IMR-90 (cell line): Measurements from ENCODE around the gene PCDHB1. TPM values are rescaled to one million over a fixed set of nuclear protein-coding genes. Genes with fewer than 3 reads are reported as not detected.
"Not testable (repeated sequence)": the region's sequence is repeated elsewhere in the genome, so short reads cannot be mapped to it uniquely, and the experiment has no call there.

Experiments
- ATAC-seq: fragments of 200-7000 bp; cut with Tn5 transposase; 2 replicates; pipeline ENCODE4 v1.9.1; 2020; ENCODE audit warnings: low read depth, mild to moderate bottlenecking, moderate library complexity
- BruUV-seq: library from RNA; stranded (reverse); fragments of 400-500 nt; replicated peaks from 2 replicates; lab custom pipeline; 2021; lab: Mats Ljungman, UMichigan
- CTCF ChIA-PET: fragments of 300-600 bp; formaldehyde crosslinking; extraction: SDS; loops from one replicate; lab custom pipeline; 2021; ENCODE audit warnings: antibody characterized with exemption; lab: Yijun Ruan, JAX
- POLR2A ChIA-PET: fragments of 300-600 bp; sonication (Branson Sonifier 250); formaldehyde crosslinking; loops from one replicate; lab custom pipeline; 2022; ENCODE audit warnings: antibody characterized with exemption; ENCODE audit not compliant: unreplicated experiment; lab: Charles Lee
- DNase-seq: peaks from one replicate; pipeline ENCODE4 v3.0.0; 2013
- H2AFZ ChIP-seq: replicated peaks from 2 replicates; pipeline ENCODE3; 2013; ENCODE audit warnings: low read length, mild to moderate bottlenecking; ENCODE audit not compliant: poor library complexity
- H2AK5ac ChIP-seq: 2 replicates; pipeline ENCODE4 v1.6.1; 2013; ENCODE audit warnings: low read depth, low read length, inconsistent platforms
- H2AK9ac ChIP-seq: replicated peaks from 2 replicates; pipeline ENCODE3; 2013; ENCODE audit warnings: mild to moderate bottlenecking, low read depth, low read length, moderate library complexity; ENCODE audit not compliant: poor library complexity
- H2BK120ac ChIP-seq: 2 replicates; pipeline ENCODE4 v1.6.1; 2013; ENCODE audit warnings: low read depth, low read length, inconsistent platforms
- H2BK15ac ChIP-seq: 3 replicates; pipeline ENCODE4 v1.6.1; 2013; ENCODE audit warnings: low read depth, low read length, inconsistent platforms
- H2BK20ac ChIP-seq: 2 replicates; pipeline ENCODE4 v1.6.1; 2013; ENCODE audit warnings: low read depth, mild to moderate bottlenecking, inconsistent platforms, low read length, moderate library complexity
- H2BK5ac ChIP-seq: 2 replicates; pipeline ENCODE4 v1.6.1; 2013; ENCODE audit warnings: mild to moderate bottlenecking, low read depth, low read length, inconsistent platforms; ENCODE audit not compliant: poor library complexity, severe bottlenecking
- H3K14ac ChIP-seq: replicated peaks from 2 replicates; pipeline ENCODE4 v1.6.1; 2013; ENCODE audit warnings: low read depth, low read length, inconsistent platforms
- H3K18ac ChIP-seq: 2 replicates; pipeline ENCODE4 v1.6.1; 2013; ENCODE audit warnings: low read depth, low read length, control low read depth
- H3K23ac ChIP-seq: 2 replicates; pipeline ENCODE4 v1.6.1; 2013; ENCODE audit warnings: low read depth, low read length, inconsistent platforms
- H3K27ac ChIP-seq: 2 replicates; pipeline ENCODE4 v1.5.1; 2013; ENCODE audit warnings: mild to moderate bottlenecking, control low read depth, low read length; ENCODE audit not compliant: insufficient read depth
- H3K27me3 ChIP-seq: 2 replicates; pipeline ENCODE4 v1.6.1; 2013; ENCODE audit warnings: low read length; ENCODE audit not compliant: control insufficient read depth, insufficient read depth
- H3K36me3 ChIP-seq: 2 replicates; pipeline ENCODE4 v1.6.1; 2013; ENCODE audit warnings: low read length, mixed read lengths; ENCODE audit not compliant: control insufficient read depth, insufficient read depth
- H3K4ac ChIP-seq: 2 replicates; pipeline ENCODE4 v1.6.1; 2013; ENCODE audit warnings: low read depth, low read length, inconsistent platforms
- H3K4me1 ChIP-seq: 2 replicates; pipeline ENCODE4 v1.6.1; 2013; ENCODE audit warnings: low read length, mixed read lengths; ENCODE audit not compliant: control insufficient read depth, insufficient read depth
- H3K4me2 ChIP-seq: 2 replicates; pipeline ENCODE4 v1.6.1; 2013; ENCODE audit warnings: low read depth, mild to moderate bottlenecking, control low read depth, low read length, moderate library complexity
- H3K4me3 ChIP-seq: 2 replicates; pipeline ENCODE4 v1.5.1; 2013; ENCODE audit warnings: low read depth, mild to moderate bottlenecking, control low read depth, low read length, moderate library complexity; ENCODE audit not compliant: insufficient read depth
- H3K56ac ChIP-seq: 2 replicates; pipeline ENCODE4 v1.6.1; 2013; ENCODE audit warnings: low read length, inconsistent platforms; ENCODE audit not compliant: insufficient read depth; ENCODE audit errors: extremely low read depth
- H3K79me1 ChIP-seq, 2 experiments: 2 replicates each; pipeline ENCODE4 v1.6.1; 2013; ENCODE audit warnings: low read length in 2 of 2, inconsistent platforms in 1 of 2, low read depth in 1 of 2
- H3K9ac ChIP-seq: 2 replicates; pipeline ENCODE4 v1.6.1; 2013; ENCODE audit warnings: low read depth, low read length, control low read depth
- H3K9me1 ChIP-seq: 2 replicates; pipeline ENCODE4 v1.6.1; 2013; ENCODE audit warnings: low read length, inconsistent platforms; ENCODE audit not compliant: insufficient read depth
- H3K9me3 ChIP-seq: 2 replicates; pipeline ENCODE4 v1.6.1; 2013; ENCODE audit warnings: low read length; ENCODE audit not compliant: control insufficient read depth, insufficient read depth
- H4K20me1 ChIP-seq: 2 replicates; pipeline ENCODE4 v1.6.1; 2013; ENCODE audit warnings: low read length, inconsistent platforms; ENCODE audit not compliant: insufficient read depth
- H4K5ac ChIP-seq: 2 replicates; pipeline ENCODE4 v1.6.1; 2013; ENCODE audit warnings: mild to moderate bottlenecking, low read depth, low read length, control low read depth
- H4K8ac ChIP-seq, 2 experiments: 2 replicates each; pipeline ENCODE4 v1.6.1; 2013; ENCODE audit warnings: low read depth in 2 of 2, low read length in 2 of 2, control low read depth in 1 of 2, inconsistent platforms in 1 of 2
- H4K91ac ChIP-seq: 2 replicates; pipeline ENCODE4 v1.6.1; 2013; ENCODE audit warnings: low read depth, low read length, inconsistent platforms; ENCODE audit not compliant: insufficient read depth
- WGBS, 2 experiments: methylation state at CpG; one replicate each; pipeline versions ENCODE4 v1.1.5 to v1.1.7; 2013; ENCODE audit warnings: missing lambda C conversion rate in 2 of 2; ENCODE audit not compliant: insufficient read length in 1 of 2; ENCODE audit errors: extremely low coverage in 2 of 2; 5-methylcytosine and 5-hydroxymethylcytosine counted together
- dilution Hi-C: fragments of 300-500 bp; cut with HindIII; formaldehyde crosslinking; loops from one replicate; pipeline ENCODE4 v1.14.3; 2018; ENCODE audit warnings: low sequenced_read_pairs; ENCODE audit not compliant: unreplicated experiment
- in situ Hi-C: fragments of 300-500 bp; cut with MboI; formaldehyde crosslinking; loops from 3 replicates; pipeline ENCODE4 v1.14.3; 2019; ENCODE audit warnings: low sequenced_read_pairs, inconsistent platforms, mixed read lengths
- intact Hi-C: fragments of 100-400 bp; cut with micrococcal nuclease; formaldehyde crosslinking; loops from 2 replicates; pipeline ENCODE4 v1.10.0; 2022
- polyA plus RNA-seq, 3 experiments: library from polyadenylated mRNA; depleted of rRNA; stranded (reverse); fragments of >200 nt; gene quantifications; 2 replicates each; pipeline ENCODE4 v1.2.3, GENCODE V29; 2012; ENCODE audit warnings: low replicate concordance in 1 of 3
- total RNA-seq: library from RNA; depleted of rRNA; stranded (reverse); fragments of >200 nt; gene quantifications from 2 replicates; pipeline ENCODE4 v1.2.3, GENCODE V29; 2012

PCDHB1 gene
- total and polyA plus RNA-seq, 2 of the 4 experiments (the other 2 are of a cell fraction), result not detected

- H2AFZ ChIP-seq, in situ Hi-C loops, H3K14ac ChIP-seq, H2AK5ac ChIP-seq, H3K18ac ChIP-seq, H3K4me1 ChIP-seq, H3K4me2 ChIP-seq, H3K23ac ChIP-seq, H3K9ac ChIP-seq, H3K27me3 ChIP-seq, H3K79me1 ChIP-seq, H2BK20ac ChIP-seq, H4K20me1 ChIP-seq, H2BK120ac ChIP-seq, H2AK9ac ChIP-seq, H4K5ac ChIP-seq, CTCF ChIA-PET, H3K4ac ChIP-seq, POLR2A ChIA-PET, H2BK15ac ChIP-seq, BruUV-seq, H3K36me3 ChIP-seq, intact Hi-C loops, ATAC-seq, H4K8ac ChIP-seq, H3K27ac ChIP-seq, DNase-seq, H2BK5ac ChIP-seq, H3K4me3 ChIP-seq, dilution Hi-C loops, H3K56ac ChIP-seq, H4K91ac ChIP-seq, H3K9me1 ChIP-seq: not testable (repeated sequence)
- H3K9me3 ChIP-seq, result peaks cover 14% of the 10 kb centered on the region; the same call in 1 of the 2 replicates
- WGBS, 2 experiments, result no CpG with 5 or more reads among the region's 39 CpGs
Observed at GRCh38 chr5:141102070-141102469, 50.9 kb downstream of the PCDHB1 start.

DNA sequence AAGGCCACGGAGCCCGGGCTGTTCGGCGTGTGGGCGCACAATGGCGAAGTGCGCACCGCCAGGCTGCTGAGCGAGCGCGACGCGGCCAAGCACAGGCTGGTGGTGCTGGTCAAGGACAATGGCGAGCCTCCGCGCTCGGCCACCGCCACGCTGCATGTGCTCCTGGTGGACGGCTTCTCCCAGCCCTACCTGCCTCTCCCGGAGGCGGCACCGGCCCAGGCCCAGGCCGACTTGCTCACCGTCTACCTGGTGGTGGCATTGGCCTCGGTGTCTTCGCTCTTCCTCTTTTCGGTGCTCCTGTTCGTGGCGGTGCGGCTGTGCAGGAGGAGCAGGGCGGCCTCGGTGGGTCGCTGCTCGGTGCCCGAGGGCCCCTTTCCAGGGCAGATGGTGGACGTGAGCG lies 51.3 kb downstream of the PCDHB1 start:
- H2BK15ac ChIP-seq, H2AK5ac ChIP-seq, H3K4me3 ChIP-seq, in situ Hi-C loops, dilution Hi-C loops, H3K14ac ChIP-seq, CTCF ChIA-PET, H2BK120ac ChIP-seq, H3K56ac ChIP-seq, H4K5ac ChIP-seq, H3K9ac ChIP-seq, H3K27ac ChIP-seq, H3K4ac ChIP-seq, H3K23ac ChIP-seq, H3K9me1 ChIP-seq, H4K20me1 ChIP-seq, ATAC-seq, H4K8ac ChIP-seq, H3K27me3 ChIP-seq, H2BK20ac ChIP-seq, H2AK9ac ChIP-seq, H4K91ac ChIP-seq, BruUV-seq, H2AFZ ChIP-seq, H3K4me2 ChIP-seq, H3K79me1 ChIP-seq, H2BK5ac ChIP-seq, POLR2A ChIA-PET, H3K4me1 ChIP-seq, intact Hi-C loops, DNase-seq, H3K18ac ChIP-seq, H3K36me3 ChIP-seq: not testable (repeated sequence)
- no CpG with 5 or more reads among the region's 38 CpGs for WGBS, 2 experiments
- peaks cover 14% of the 10 kb centered on the region; the same call in 1 of the 2 replicates for H3K9me3 ChIP-seq
